CD4-positive, alpha-beta T cell (primary cell): ENCODE data around the gene TPSAB1. TPM values are rescaled to one million over a fixed set of nuclear protein-coding genes. Genes with fewer than 3 reads are reported as not detected.

Experiments
- ATAC-seq: fragments of 200-7000 bp; cut with Tn5 transposase; one replicate; pipeline ENCODE4 v1.10.0; 2022; ENCODE audit warnings: mild to moderate bottlenecking; ENCODE audit not compliant: poor library complexity
- CTCF ChIA-PET: fragments of 350-600 bp; sonication (Branson Sonifier 250); formaldehyde crosslinking; loops from one replicate; lab custom pipeline; 2021; ENCODE audit warnings: antibody characterized with exemption, inconsistent platforms; lab: Charles Lee
- POLR2A ChIA-PET: fragments of 350-600 bp; sonication (Branson Sonifier 250); formaldehyde crosslinking; loops from one replicate; lab custom pipeline; 2021; ENCODE audit warnings: antibody characterized with exemption, inconsistent platforms; lab: Charles Lee
- DNase-seq, 14 experiments: peaks; one replicate each; pipeline ENCODE4 v3.0.0-alpha.2; 2013 to 2020; ENCODE audit warnings: mixed read lengths in 2 of 14
- H3K27ac ChIP-seq, 2 donors: one replicate each; pipeline versions ENCODE4 v1.5.1 to v1.7.0; 2013; ENCODE audit warnings: low read length in 2 of 2, low read depth in 1 of 2, mild to moderate bottlenecking in 1 of 2
- H3K27me3 ChIP-seq, 2 experiments: 1 replicate in 1 of 2; 2 replicates in 1 of 2; pipeline versions ENCODE4 v1.6.1 to v1.7.0; 2013; ENCODE audit warnings: low read length in 2 of 2, control low read depth in 1 of 2, mild to moderate bottlenecking in 1 of 2, moderate library complexity in 1 of 2; ENCODE audit not compliant: insufficient read depth in 2 of 2, control insufficient read depth in 1 of 2
- H3K36me3 ChIP-seq: one replicate; pipeline ENCODE4 v1.6.1; 2013; ENCODE audit warnings: low read length, control low read depth; ENCODE audit not compliant: insufficient read depth
- H3K4me1 ChIP-seq: one replicate; pipeline ENCODE4 v1.6.1; 2013; ENCODE audit warnings: low read length, control low read depth; ENCODE audit not compliant: insufficient read depth
- H3K4me3 ChIP-seq: one replicate; pipeline ENCODE4 v1.5.1; 2013; ENCODE audit warnings: mild to moderate bottlenecking, low read length, moderate library complexity
- H3K9me3 ChIP-seq, 2 experiments: 1 replicate in 1 of 2; 2 replicates in 1 of 2; pipeline versions ENCODE4 v1.6.1 to v1.7.0; 2013; ENCODE audit warnings: low read length in 2 of 2, mild to moderate bottlenecking in 2 of 2, control low read depth in 1 of 2, moderate library complexity in 1 of 2; ENCODE audit not compliant: control insufficient read depth in 1 of 2, insufficient read depth in 1 of 2
- H3K27ac Mint-ChIP-seq: one replicate; pipeline ENCODE4 v1.8.0; 2020; ENCODE audit warnings: mixed read lengths
- H3K27me3 Mint-ChIP-seq: one replicate; pipeline ENCODE4 v1.8.0; 2021; ENCODE audit warnings: mixed read lengths
- H3K36me3 Mint-ChIP-seq: one replicate; pipeline ENCODE4 v1.8.0; 2021; ENCODE audit warnings: low read depth, mixed read lengths
- H3K4me1 Mint-ChIP-seq: one replicate; pipeline ENCODE4 v1.8.0; 2021; ENCODE audit warnings: low read depth, mixed read lengths
- H3K4me3 Mint-ChIP-seq: one replicate; pipeline ENCODE4 v1.8.0; 2020; ENCODE audit warnings: mild to moderate bottlenecking, mixed read lengths
- H3K9me3 Mint-ChIP-seq: one replicate; pipeline ENCODE4 v1.8.0; 2020; ENCODE audit warnings: mixed read lengths
- intact Hi-C, 2 experiments: fragments of 100-400 bp; cut with DNase I in 1 of 2; cut with micrococcal nuclease in 1 of 2; formaldehyde crosslinking; loops; one replicate each; pipeline versions ENCODE4 v1.15.1 to v1.9.0; 2023 to 2025; cut with DNase I, micrococcal nuclease
- total RNA-seq, 174 experiments: library from RNA in 2 of 174; stranded (reverse) in 2 of 174; gene quantifications; one replicate each; pipeline ENCODE4 v1.2.3 and lab custom pipeline; 2021 to 2026
- TF ChIP-seq, protein P1 (sequence below): fragments of 200-600 bp; IDR thresholded peaks from one replicate; pipeline ENCODE4 v1.8.0; 2022; ENCODE audit warnings: antibody characterized with exemption, mild to moderate bottlenecking

The TPSAB1 gene
- total RNA-seq, 2 experiments from 2014 or later = 0.22 TPM; not detected in 1

DNA sequence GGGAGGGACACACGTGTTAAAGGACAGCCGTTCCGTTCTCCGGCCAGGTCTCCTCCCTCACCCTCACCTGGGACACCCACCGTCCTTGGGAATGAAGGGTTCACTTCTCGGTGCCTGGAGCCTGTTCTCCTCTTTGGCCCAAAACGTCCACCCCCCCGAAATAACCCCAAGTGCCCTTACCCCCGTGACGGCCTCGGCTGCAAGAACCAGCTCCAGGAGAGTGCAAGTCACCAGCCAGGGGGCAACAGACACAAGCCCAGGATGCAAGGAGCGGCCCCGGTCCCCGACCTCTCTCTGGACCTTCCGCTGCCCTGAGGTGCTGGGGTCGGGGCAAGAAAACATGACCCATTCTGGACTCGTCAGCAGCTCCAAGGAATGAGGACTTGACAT is 49.0 kb downstream of the TPSAB1 start:
- DNase-seq = no peak
- H3K4me1 Mint-ChIP-seq = no peaks in the 10 kb centered on the region
- no peak overlapping the region for H3K27ac Mint-ChIP-seq
- no peaks in the 10 kb centered on the region for H3K9me3 Mint-ChIP-seq
- no peak overlapping the region for H3K27ac ChIP-seq
- ATAC-seq = no peak
- H3K9me3 ChIP-seq = peaks cover 0 to 12% of the 10 kb centered on the region in 2 experiments
- H3K4me3 Mint-ChIP-seq = no peak overlapping the region
- no peaks in the 10 kb centered on the region for H3K36me3 ChIP-seq
- no peak overlapping the region for H3K4me3 ChIP-seq
- peaks cover 33 to 42% of the 10 kb centered on the region in 2 experiments for H3K27me3 ChIP-seq
- intact Hi-C loops = no loop called here
- ChIA-PET CTCF (no interaction called here), POLR2A (no interaction called here)
- TF ChIP-seq, protein P1, sequence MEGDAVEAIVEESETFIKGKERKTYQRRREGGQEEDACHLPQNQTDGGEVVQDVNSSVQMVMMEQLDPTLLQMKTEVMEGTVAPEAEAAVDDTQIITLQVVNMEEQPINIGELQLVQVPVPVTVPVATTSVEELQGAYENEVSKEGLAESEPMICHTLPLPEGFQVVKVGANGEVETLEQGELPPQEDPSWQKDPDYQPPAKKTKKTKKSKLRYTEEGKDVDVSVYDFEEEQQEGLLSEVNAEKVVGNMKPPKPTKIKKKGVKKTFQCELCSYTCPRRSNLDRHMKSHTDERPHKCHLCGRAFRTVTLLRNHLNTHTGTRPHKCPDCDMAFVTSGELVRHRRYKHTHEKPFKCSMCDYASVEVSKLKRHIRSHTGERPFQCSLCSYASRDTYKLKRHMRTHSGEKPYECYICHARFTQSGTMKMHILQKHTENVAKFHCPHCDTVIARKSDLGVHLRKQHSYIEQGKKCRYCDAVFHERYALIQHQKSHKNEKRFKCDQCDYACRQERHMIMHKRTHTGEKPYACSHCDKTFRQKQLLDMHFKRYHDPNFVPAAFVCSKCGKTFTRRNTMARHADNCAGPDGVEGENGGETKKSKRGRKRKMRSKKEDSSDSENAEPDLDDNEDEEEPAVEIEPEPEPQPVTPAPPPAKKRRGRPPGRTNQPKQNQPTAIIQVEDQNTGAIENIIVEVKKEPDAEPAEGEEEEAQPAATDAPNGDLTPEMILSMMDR = no peak
- H3K27me3 Mint-ChIP-seq = peaks cover 54% of the 10 kb centered on the region
- peaks cover 8% of the 10 kb centered on the region for H3K4me1 ChIP-seq
- H3K36me3 Mint-ChIP-seq = no peaks in the 10 kb centered on the region

DNA sequence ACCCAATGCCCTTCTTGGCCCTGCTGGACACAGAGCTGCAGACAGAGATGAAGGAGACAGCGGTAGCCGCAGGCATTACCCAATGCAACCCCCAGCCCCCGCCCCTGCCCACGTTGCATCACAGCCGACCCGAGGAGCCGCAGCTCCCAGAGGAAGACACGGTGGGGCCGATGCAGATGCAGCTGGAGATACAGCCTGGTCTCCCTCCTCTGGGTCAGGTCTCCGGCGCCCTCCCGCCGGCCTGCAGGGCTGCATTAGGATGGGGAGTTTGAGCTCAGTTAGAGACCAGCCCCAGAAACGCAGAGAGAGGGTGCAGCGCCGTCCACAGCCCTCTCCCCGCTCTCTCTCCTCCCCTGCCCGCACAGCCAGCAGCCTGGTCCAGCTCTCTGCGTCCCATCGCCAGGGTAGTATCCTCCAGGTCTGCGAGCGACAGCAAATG is 49.6 kb downstream of the TPSAB1 start:
- intact Hi-C loops = no loop called here
- CTCF ChIA-PET = no interaction called here
- Mint-ChIP-seq H3K27me3 (peaks cover 57% of the 10 kb centered on the region), H3K36me3 (no peaks in the 10 kb centered on the region), H3K4me3 (no peak overlapping the region), H3K27ac (no peak overlapping the region), H3K4me1 (no peaks in the 10 kb centered on the region), H3K9me3 (no peaks in the 10 kb centered on the region)
- Histone ChIP-seq H3K4me1 (peaks cover 8% of the 10 kb centered on the region), H3K27me3 (peaks cover 33 to 42% of the 10 kb centered on the region in 2 experiments), H3K27ac (no peak overlapping the region), H3K36me3 (no peaks in the 10 kb centered on the region), H3K9me3 (peaks cover 0 to 12% of the 10 kb centered on the region in 2 experiments), H3K4me3 (no peak overlapping the region)
- no peak for ATAC-seq
- DNase-seq = no peak
- POLR2A ChIA-PET = interaction anchor here (0.5 kb wide), 1 partner anchor 847 kb away, joined by 3 read pairs; no protein-coding TSS in a partner anchor
- TF ChIP-seq, protein P1 = no peak

DNA sequence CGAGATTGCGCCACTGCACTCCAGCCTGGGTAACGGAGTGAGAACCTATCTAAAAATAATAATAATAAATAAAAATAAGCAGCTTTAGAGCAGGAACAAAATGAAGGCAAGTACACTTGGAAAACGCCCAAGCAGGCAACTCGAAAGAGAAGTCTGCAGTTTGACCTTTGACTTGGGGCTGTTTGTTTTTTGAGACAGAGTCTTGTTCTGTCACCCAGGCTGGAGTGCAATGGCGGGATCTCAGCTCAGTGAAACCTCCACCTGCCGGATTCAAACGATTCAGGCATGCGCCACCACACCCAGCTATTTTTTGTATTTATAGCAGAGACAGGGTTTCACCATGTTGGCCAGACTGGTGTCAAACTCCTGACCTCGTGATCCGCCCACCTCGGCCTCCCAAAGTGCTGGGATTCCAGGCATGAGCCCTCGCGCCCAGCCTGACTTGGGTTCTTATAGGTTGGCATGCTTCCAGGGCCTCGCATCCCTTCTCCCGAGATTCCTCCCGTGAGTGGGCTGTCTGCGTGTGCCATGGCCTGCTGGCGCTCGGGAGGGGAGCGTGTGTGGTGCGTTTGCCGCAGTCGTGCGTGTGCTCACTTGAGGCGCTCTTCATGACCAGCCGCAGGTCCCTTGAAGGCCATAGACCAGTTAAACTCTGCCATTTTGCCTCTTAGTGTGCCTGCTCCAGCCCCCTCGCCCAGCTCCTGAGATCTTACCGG is 50.5 kb downstream of the TPSAB1 start:
- H3K27ac ChIP-seq = no peak overlapping the region
- Mint-ChIP-seq H3K27ac (no peak overlapping the region), H3K4me1 (no peaks in the 10 kb centered on the region), H3K9me3 (no peaks in the 10 kb centered on the region), H3K27me3 (peaks cover 62% of the 10 kb centered on the region), H3K4me3 (no peak overlapping the region), H3K36me3 (no peaks in the 10 kb centered on the region)
- peaks cover 0 to 12% of the 10 kb centered on the region in 2 experiments for H3K9me3 ChIP-seq
- no peak for DNase-seq
- no peaks in the 10 kb centered on the region for H3K36me3 ChIP-seq
- no peak overlapping the region for H3K4me3 ChIP-seq
- H3K27me3 ChIP-seq = peaks cover 31 to 42% of the 10 kb centered on the region in 2 experiments
- POLR2A ChIA-PET = no interaction called here
- peaks cover 8% of the 10 kb centered on the region for H3K4me1 ChIP-seq
- intact Hi-C loops = no loop called here
- CTCF ChIA-PET = no interaction called here
- TF ChIP-seq, protein P1 = no peak
- ATAC-seq = no peak
